HCT116 (cell line): ENCODE measurements around the gene SIK3. TPM values are rescaled to one million over a fixed set of nuclear protein-coding genes. Genes with fewer than 3 reads are reported as not detected.

Source experiments
- ATAC-seq: fragments of 200-7000 bp; cut with Tn5 transposase; 2 replicates; pipeline ENCODE4 v1.9.1; 2020; ENCODE audit warnings: mild to moderate bottlenecking, moderate library complexity
- BruUV-seq: library from RNA; stranded (reverse); fragments of 400-500 nt; replicated peaks from 2 replicates; lab custom pipeline; 2021; lab: Mats Ljungman, UMichigan
- CTCF ChIA-PET: fragments of 300-600 bp; sonication (Branson Sonifier 250); formaldehyde crosslinking; loops from one replicate; lab custom pipeline; 2021; ENCODE audit warnings: antibody characterized with exemption; lab: Charles Lee
- POLR2A ChIA-PET: fragments of 300-600, 350-600 bp; sonication (Branson Sonifier 250); formaldehyde crosslinking; loops from one replicate; lab custom pipeline; 2021; ENCODE audit warnings: antibody characterized with exemption; lab: Charles Lee
- RAD21 ChIA-PET, 2 experiments: fragments of 300-600 bp; sonication (Branson Sonifier 250); formaldehyde crosslinking; loops; one replicate each; lab custom pipeline; 2023; ENCODE audit warnings: low total read pairs in 2 of 2; ENCODE audit not compliant: uncharacterized antibody in 2 of 2, unreplicated experiment in 2 of 2, low non-redundant PET in 1 of 2; lab: Charles Lee
- DNase-seq: peaks from one replicate; pipeline ENCODE4 v3.0.0-alpha.2; 2010; ENCODE audit warnings: low read depth, low spot score
- H2AFZ ChIP-seq: fragments of 200-600 bp; shearing (Covaris generic), sonication (generic); 2 replicates; pipeline ENCODE4 v1.6.1; 2017; ENCODE audit warnings: low read depth, mixed run types, mixed read lengths, antibody characterized with exemption, low read length; ENCODE audit not compliant: poor library complexity, severe bottlenecking
- H3K27ac ChIP-seq: 2 replicates; pipeline ENCODE4 v1.5.1; 2012; ENCODE audit warnings: low read depth, low read length
- H3K27me3 ChIP-seq: fragments of 200-600 bp; sonication (generic); 2 replicates; pipeline ENCODE4 v1.6.1; 2016; ENCODE audit warnings: mixed run types, low read length, mixed read lengths; ENCODE audit not compliant: insufficient read depth
- H3K36me3 ChIP-seq, 2 experiments: fragments of 200-500 bp in 1 of 2; fragments of 200-600 bp in 1 of 2; sonication (Bioruptor generic) in 1 of 2; sonication (generic) in 1 of 2; 2 replicates each; pipeline versions ENCODE4 v1.5.1 to v1.6.1; 2014 to 2016; ENCODE audit warnings: low read length in 2 of 2, inconsistent platforms in 1 of 2, mixed read lengths in 1 of 2, mixed run types in 1 of 2; ENCODE audit not compliant: insufficient read depth in 2 of 2, control insufficient read depth in 1 of 2
- H3K4me1 ChIP-seq, 2 experiments: fragments of 200-600 bp in 1 of 2; sonication (generic) in 1 of 2; 2 replicates each; pipeline versions ENCODE4 v1.5.1 to v1.6.1; 2012 to 2017; ENCODE audit warnings: low read length in 2 of 2, inconsistent platforms in 1 of 2, mild to moderate bottlenecking in 1 of 2, mixed read lengths in 1 of 2, mixed run types in 1 of 2, moderate library complexity in 1 of 2; ENCODE audit not compliant: insufficient read depth in 2 of 2, control insufficient read depth in 1 of 2
- H3K4me2 ChIP-seq: fragments of 200-600 bp; sonication (generic); 2 replicates; pipeline ENCODE4 v1.6.1; 2017; ENCODE audit warnings: mixed run types, low read length, mixed read lengths
- H3K4me3 ChIP-seq, 2 experiments: fragments of 200-600 bp in 1 of 2; sonication (generic) in 1 of 2; replicated peaks in 1 of 2; 2 replicates each; pipeline ENCODE4 v1.5.1; 2011 to 2016; ENCODE audit warnings: low read length in 2 of 2, control low read depth in 1 of 2, low read depth in 1 of 2, mild to moderate bottlenecking in 1 of 2, mixed read lengths in 1 of 2, mixed run types in 1 of 2
- H3K79me2 ChIP-seq: fragments of 200-600 bp; sonication (generic); 2 replicates; pipeline ENCODE4 v1.6.1; 2017; ENCODE audit warnings: mild to moderate bottlenecking, mixed run types, low read length, moderate library complexity, mixed read lengths; ENCODE audit not compliant: insufficient read depth
- H3K9ac ChIP-seq: fragments of 200-600 bp; sonication (generic); 2 replicates; pipeline ENCODE4 v1.6.1; 2016; ENCODE audit warnings: low read length, mixed read lengths
- H3K9me2 ChIP-seq: fragments of 200-600 bp; sonication (generic), shearing (Covaris generic); 2 replicates; pipeline ENCODE4 v1.6.1; 2017; ENCODE audit warnings: mixed run types, mild to moderate bottlenecking, moderate library complexity; ENCODE audit not compliant: insufficient read depth
- H3K9me3 ChIP-seq, 2 experiments: fragments of 200-500 bp in 1 of 2; fragments of 200-600 bp in 1 of 2; sonication (Bioruptor generic) in 1 of 2; sonication (generic) in 1 of 2; 2 replicates each; pipeline ENCODE4 v1.6.1; 2014 to 2017; ENCODE audit warnings: low read length in 2 of 2, mixed read lengths in 2 of 2, inconsistent platforms in 1 of 2, low read depth in 1 of 2, mild to moderate bottlenecking in 1 of 2, mixed run types in 1 of 2, moderate library complexity in 1 of 2; ENCODE audit not compliant: control insufficient read depth in 1 of 2, insufficient read depth in 1 of 2
- H4K20me1 ChIP-seq: fragments of 200-600 bp; sonication (generic), shearing (Covaris generic); 2 replicates; pipeline ENCODE4 v1.6.1; 2017; ENCODE audit warnings: mixed run types, mild to moderate bottlenecking, moderate library complexity; ENCODE audit not compliant: insufficient read depth
- EGR1 ChIP-seq: IDR thresholded peaks from 2 replicates; pipeline ENCODE4 v1.6.1; 2012; ENCODE audit warnings: low read depth
- ELF1 ChIP-seq: IDR thresholded peaks from 2 replicates; pipeline ENCODE4 v1.6.1; 2012; ENCODE audit warnings: low read depth, borderline replicate concordance
- EZH2 ChIP-seq: fragments of 200-600 bp; sonication (generic); IDR thresholded peaks from 2 replicates; pipeline ENCODE4 v1.6.1; 2017; ENCODE audit warnings: antibody characterized with exemption, mixed run types
- EZH2phosphoT487 ChIP-seq: fragments of 200-600 bp; IDR thresholded peaks from 2 replicates; pipeline ENCODE4 v1.6.1; 2018; ENCODE audit warnings: antibody characterized with exemption, borderline replicate concordance
- FOSL1 ChIP-seq: IDR thresholded peaks from 2 replicates; pipeline ENCODE4 v1.6.1; 2012; ENCODE audit warnings: low read depth
- JUND ChIP-seq: IDR thresholded peaks from 2 replicates; pipeline ENCODE4 v1.6.1; 2012
- POLR2A ChIP-seq: IDR thresholded peaks from 2 replicates; pipeline ENCODE4 v1.7.0; 2011; ENCODE audit warnings: borderline replicate concordance; ENCODE audit not compliant: insufficient read depth, insufficient read length; ENCODE audit errors: extremely low read depth
- POLR2AphosphoS5 ChIP-seq: IDR thresholded peaks from 2 replicates; pipeline ENCODE4 v1.6.1; 2011; ENCODE audit warnings: mild to moderate bottlenecking, low read depth, low read length, moderate library complexity
- RAD21 ChIP-seq: IDR thresholded peaks from 2 replicates; pipeline ENCODE4 v1.6.1; 2012; ENCODE audit warnings: low read depth, mild to moderate bottlenecking
- SRF ChIP-seq: IDR thresholded peaks from 2 replicates; pipeline ENCODE4 v1.6.1; 2012; ENCODE audit warnings: low read depth
- TCF7L2 ChIP-seq: IDR thresholded peaks from 2 replicates; pipeline ENCODE4 v1.7.0; 2011; ENCODE audit warnings: borderline replicate concordance, inconsistent platforms; ENCODE audit not compliant: insufficient read depth, insufficient read length; ENCODE audit errors: extremely low read depth
- YY1 ChIP-seq: IDR thresholded peaks from 2 replicates; pipeline ENCODE4 v1.6.1; 2011; ENCODE audit warnings: low read length, low read depth, moderate library complexity, mild to moderate bottlenecking; ENCODE audit not compliant: insufficient replicate concordance; ENCODE audit errors: extremely low read depth
- ZFX ChIP-seq: fragments of 450-650 bp; IDR thresholded peaks from 2 replicates; pipeline ENCODE4 v1.6.1; 2017
- ZNF274 ChIP-seq: fragments of 200-500 bp; sonication (Bioruptor generic); IDR thresholded peaks from 2 replicates; pipeline ENCODE4 v1.6.1; 2014; ENCODE audit warnings: mild to moderate bottlenecking, low read depth, low read length, inconsistent platforms
- intact Hi-C: fragments of 100-400 bp; cut with micrococcal nuclease; formaldehyde crosslinking; loops from 2 replicates; pipeline ENCODE4 v1.10.0; 2022
- total RNA-seq: library from RNA; stranded (reverse); gene quantifications from one replicate; pipeline ENCODE4 v1.2.1, GENCODE V29; 2021; ENCODE audit not compliant: unreplicated experiment
- TF ChIP-seq, protein P1 (sequence below), 3 experiments: fragments of 200-600 bp in 1 of 3; sonication (generic) in 1 of 3; IDR thresholded peaks in 2 of 3; conservative IDR thresholded peaks in 1 of 3; 2 replicates each; pipeline ENCODE4 v1.5.1; 2012 to 2017; ENCODE audit warnings: low read depth in 2 of 3, low read length in 2 of 3, antibody characterized with exemption in 1 of 3, borderline replicate concordance in 1 of 3, control low read depth in 1 of 3, mild to moderate bottlenecking in 1 of 3, mixed read lengths in 1 of 3, mixed run types in 1 of 3, moderate library complexity in 1 of 3; ENCODE audit not compliant: insufficient read depth in 1 of 3
- TF ChIP-seq, protein P2 (sequence below): IDR thresholded peaks from 2 replicates; pipeline ENCODE4 v1.6.1; 2012; ENCODE audit warnings: low read depth
- TF ChIP-seq, protein P3 (sequence below): IDR thresholded peaks from 2 replicates; pipeline ENCODE4 v1.6.1; 2012
- TF ChIP-seq, protein P4 (sequence below): IDR thresholded peaks from 2 replicates; pipeline ENCODE4 v1.6.1; 2011; ENCODE audit warnings: mild to moderate bottlenecking, low read length, moderate library complexity; ENCODE audit not compliant: insufficient replicate concordance; ENCODE audit errors: extremely low read depth
- TF ChIP-seq, protein P5 (sequence below): IDR thresholded peaks from 2 replicates; pipeline ENCODE4 v1.6.1; 2012

The SIK3 gene
- total RNA-seq, 1 experiment from 2014 or later: 21.0 TPM

DNA sequence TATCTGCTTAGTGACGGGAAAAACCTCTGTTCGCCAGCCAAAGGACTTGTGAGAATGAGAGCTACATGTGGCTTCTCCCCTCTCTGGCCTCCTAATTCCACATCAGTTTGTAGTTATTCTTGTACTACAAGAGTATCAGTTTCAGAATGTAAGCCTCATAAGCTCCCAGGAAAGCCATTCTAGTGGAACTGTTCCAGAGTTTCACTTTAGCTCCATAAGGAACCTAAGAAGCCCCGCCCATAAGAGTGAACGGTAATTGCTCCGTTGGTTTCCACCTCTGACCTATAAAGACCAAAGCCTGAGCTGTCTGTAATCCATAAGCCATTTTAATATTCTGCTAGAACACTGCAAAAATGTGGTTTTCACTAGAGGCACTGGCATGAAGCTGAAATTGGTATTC lies 53.0 kb downstream of the SIK3 start:
- no TSS peak for BruUV-seq
- Histone ChIP-seq H3K9me3 (no peaks in the 10 kb centered on the region), H3K4me1 (peaks cover 6 to 15% of the 10 kb centered on the region in 2 experiments), H3K4me3 (no peak overlapping the region), H3K27me3 (no peaks in the 10 kb centered on the region), H3K9me2 (no peaks in the 10 kb centered on the region), H3K9ac (no peak overlapping the region), H3K36me3 (no peaks in the 10 kb centered on the region), H3K27ac (no peak overlapping the region), H2AFZ (no peak overlapping the region), H3K79me2 (peaks cover 40% of the 10 kb centered on the region), H3K4me2 (peak overlapping the region; percentile 17; the same call in 1 of the 2 replicates), H4K20me1 (peaks cover 10% of the 10 kb centered on the region; the same call in 1 of the 2 replicates)
- ATAC-seq: peak; percentile 44; the same call in 1 of the 2 replicates
- ChIA-PET RAD21 (no interaction called here), POLR2A (interaction anchor here (0.6 kb wide), 1 partner anchor 61 kb away, joined by 4 read pairs; no protein-coding TSS in a partner anchor), CTCF (no interaction called here)
- intact Hi-C loops: no loop called here
- TF ChIP-seq, protein P1, sequence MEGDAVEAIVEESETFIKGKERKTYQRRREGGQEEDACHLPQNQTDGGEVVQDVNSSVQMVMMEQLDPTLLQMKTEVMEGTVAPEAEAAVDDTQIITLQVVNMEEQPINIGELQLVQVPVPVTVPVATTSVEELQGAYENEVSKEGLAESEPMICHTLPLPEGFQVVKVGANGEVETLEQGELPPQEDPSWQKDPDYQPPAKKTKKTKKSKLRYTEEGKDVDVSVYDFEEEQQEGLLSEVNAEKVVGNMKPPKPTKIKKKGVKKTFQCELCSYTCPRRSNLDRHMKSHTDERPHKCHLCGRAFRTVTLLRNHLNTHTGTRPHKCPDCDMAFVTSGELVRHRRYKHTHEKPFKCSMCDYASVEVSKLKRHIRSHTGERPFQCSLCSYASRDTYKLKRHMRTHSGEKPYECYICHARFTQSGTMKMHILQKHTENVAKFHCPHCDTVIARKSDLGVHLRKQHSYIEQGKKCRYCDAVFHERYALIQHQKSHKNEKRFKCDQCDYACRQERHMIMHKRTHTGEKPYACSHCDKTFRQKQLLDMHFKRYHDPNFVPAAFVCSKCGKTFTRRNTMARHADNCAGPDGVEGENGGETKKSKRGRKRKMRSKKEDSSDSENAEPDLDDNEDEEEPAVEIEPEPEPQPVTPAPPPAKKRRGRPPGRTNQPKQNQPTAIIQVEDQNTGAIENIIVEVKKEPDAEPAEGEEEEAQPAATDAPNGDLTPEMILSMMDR (IDR thresholded peaks at IDR 0.05 in 2 of 3, conservative IDR thresholded peaks at IDR 0.05 in 1 of 3; ENCODE audit: borderline replicate concordance in 1 of 3, insufficient read depth in 1 of 3, low read depth in 2 of 3, low read length in 2 of 3): no peak
- no peak for TF ChIP-seq FOSL1
- TF ChIP-seq EZH2: no peak
- no peak for TF ChIP-seq ELF1
- no peak for TF ChIP-seq JUND
- no peak for TF ChIP-seq ZNF274
- TF ChIP-seq RAD21: no peak
- TF ChIP-seq, protein P2, sequence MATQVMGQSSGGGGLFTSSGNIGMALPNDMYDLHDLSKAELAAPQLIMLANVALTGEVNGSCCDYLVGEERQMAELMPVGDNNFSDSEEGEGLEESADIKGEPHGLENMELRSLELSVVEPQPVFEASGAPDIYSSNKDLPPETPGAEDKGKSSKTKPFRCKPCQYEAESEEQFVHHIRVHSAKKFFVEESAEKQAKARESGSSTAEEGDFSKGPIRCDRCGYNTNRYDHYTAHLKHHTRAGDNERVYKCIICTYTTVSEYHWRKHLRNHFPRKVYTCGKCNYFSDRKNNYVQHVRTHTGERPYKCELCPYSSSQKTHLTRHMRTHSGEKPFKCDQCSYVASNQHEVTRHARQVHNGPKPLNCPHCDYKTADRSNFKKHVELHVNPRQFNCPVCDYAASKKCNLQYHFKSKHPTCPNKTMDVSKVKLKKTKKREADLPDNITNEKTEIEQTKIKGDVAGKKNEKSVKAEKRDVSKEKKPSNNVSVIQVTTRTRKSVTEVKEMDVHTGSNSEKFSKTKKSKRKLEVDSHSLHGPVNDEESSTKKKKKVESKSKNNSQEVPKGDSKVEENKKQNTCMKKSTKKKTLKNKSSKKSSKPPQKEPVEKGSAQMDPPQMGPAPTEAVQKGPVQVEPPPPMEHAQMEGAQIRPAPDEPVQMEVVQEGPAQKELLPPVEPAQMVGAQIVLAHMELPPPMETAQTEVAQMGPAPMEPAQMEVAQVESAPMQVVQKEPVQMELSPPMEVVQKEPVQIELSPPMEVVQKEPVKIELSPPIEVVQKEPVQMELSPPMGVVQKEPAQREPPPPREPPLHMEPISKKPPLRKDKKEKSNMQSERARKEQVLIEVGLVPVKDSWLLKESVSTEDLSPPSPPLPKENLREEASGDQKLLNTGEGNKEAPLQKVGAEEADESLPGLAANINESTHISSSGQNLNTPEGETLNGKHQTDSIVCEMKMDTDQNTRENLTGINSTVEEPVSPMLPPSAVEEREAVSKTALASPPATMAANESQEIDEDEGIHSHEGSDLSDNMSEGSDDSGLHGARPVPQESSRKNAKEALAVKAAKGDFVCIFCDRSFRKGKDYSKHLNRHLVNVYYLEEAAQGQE: no peak
- TF ChIP-seq EZH2phosphoT487: no peak
- TF ChIP-seq, protein P3, sequence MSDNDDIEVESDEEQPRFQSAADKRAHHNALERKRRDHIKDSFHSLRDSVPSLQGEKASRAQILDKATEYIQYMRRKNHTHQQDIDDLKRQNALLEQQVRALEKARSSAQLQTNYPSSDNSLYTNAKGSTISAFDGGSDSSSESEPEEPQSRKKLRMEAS: no peak
- no peak for TF ChIP-seq TCF7L2
- TF ChIP-seq SRF: no peak
- TF ChIP-seq, protein P4, sequence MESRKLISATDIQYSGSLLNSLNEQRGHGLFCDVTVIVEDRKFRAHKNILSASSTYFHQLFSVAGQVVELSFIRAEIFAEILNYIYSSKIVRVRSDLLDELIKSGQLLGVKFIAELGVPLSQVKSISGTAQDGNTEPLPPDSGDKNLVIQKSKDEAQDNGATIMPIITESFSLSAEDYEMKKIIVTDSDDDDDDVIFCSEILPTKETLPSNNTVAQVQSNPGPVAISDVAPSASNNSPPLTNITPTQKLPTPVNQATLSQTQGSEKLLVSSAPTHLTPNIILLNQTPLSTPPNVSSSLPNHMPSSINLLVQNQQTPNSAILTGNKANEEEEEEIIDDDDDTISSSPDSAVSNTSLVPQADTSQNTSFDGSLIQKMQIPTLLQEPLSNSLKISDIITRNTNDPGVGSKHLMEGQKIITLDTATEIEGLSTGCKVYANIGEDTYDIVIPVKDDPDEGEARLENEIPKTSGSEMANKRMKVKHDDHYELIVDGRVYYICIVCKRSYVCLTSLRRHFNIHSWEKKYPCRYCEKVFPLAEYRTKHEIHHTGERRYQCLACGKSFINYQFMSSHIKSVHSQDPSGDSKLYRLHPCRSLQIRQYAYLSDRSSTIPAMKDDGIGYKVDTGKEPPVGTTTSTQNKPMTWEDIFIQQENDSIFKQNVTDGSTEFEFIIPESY: no peak
- no peak for TF ChIP-seq ZFX
- TF ChIP-seq, protein P5, sequence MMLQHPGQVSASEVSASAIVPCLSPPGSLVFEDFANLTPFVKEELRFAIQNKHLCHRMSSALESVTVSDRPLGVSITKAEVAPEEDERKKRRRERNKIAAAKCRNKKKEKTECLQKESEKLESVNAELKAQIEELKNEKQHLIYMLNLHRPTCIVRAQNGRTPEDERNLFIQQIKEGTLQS: no peak
- no peak for TF ChIP-seq EGR1
- TF ChIP-seq POLR2A: no peak
- no peak for TF ChIP-seq POLR2AphosphoS5
- TF ChIP-seq YY1: no peak
- no peak for DNase-seq
